Right lobe of liver (tissue), 4 donors: ENCODE results near the gene PITPNM3.

Experiments used
- CTCF ChIP-seq, 4 donors: fragments of 200-600 bp in 3 of 4; fragments of 450-650 bp in 1 of 4; IDR thresholded peaks; one replicate each; pipeline versions ENCODE4 v1.5.1 to v1.8.0; 2016 to 2022; ENCODE audit warnings: antibody characterized with exemption in 4 of 4, mild to moderate bottlenecking in 2 of 4
- POLR2A ChIP-seq: fragments of 450-650 bp; IDR thresholded peaks from one replicate; pipeline ENCODE4 v1.6.1; 2017; ENCODE audit warnings: antibody characterized with exemption, mild to moderate bottlenecking
- donor health status: DM: no; HTN: no; CAD: no.
- donor health status: DM: no; HTN: no; CAD: no.
- donor health status: DM: no; HTN: yes; CAD: no.

- no peak for TF ChIP-seq CTCF (IDR thresholded peaks at IDR 0.05)
- TF ChIP-seq POLR2A, result no peak
Measured at GRCh38 chr17:6575596-6575988, 19.2 kb upstream of the PITPNM3 start.
